ENCODE results near the gene GALNTL6.

Gene GALNTL6

DNA sequence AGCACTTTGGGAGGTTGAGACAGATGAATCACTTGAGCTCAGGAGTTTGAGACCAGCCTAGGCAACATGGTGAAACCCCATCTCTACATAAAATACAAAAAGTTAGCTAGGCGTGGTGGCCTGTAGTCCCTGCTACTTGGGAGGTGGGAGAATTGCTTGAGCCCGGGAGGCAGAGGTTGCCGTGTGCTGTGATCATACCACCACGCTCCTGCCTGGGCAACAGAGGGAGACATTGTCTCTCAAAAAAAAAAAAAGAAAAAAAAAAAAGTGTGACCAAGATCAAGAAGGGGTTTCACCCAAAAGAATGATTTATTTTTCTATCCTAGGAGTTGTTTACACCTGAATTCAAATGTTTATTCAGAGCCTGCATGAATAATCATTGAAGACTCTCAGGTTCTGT is 783.0 kb downstream of the GALNTL6 start:
- Histone ChIP-seq H3K4me1 (ENCODE audit: insufficient read depth, low read length, poor library complexity, severe bottlenecking) (no peaks in the 10 kb centered on the region), H3K79me2 (ENCODE audit: insufficient read depth, low read length) (no peaks in the 10 kb centered on the region), H3K9ac (ENCODE audit: low read depth, low read length, poor library complexity, severe bottlenecking) (no peak overlapping the region), H3K27me3 (ENCODE audit: insufficient read depth, low read length, poor library complexity, severe bottlenecking) (no peaks in the 10 kb centered on the region), H3K4me2 (ENCODE audit: low read depth, low read length, poor library complexity, severe bottlenecking) (no peak overlapping the region), H3K9me3 (ENCODE audit: insufficient read depth, low read depth, low read length) (no peaks in the 10 kb centered on the region), H3K9me2 (replicated peaks; ENCODE audit: low read depth, low read length) (no peaks in the 10 kb centered on the region), H2AFZ (ENCODE audit: low read length) (no peak overlapping the region), H3F3A (ENCODE audit: low read depth) (no peaks in the 10 kb centered on the region), H4K20me1 (ENCODE audit: insufficient read depth, low read length, poor library complexity, severe bottlenecking) (no peaks in the 10 kb centered on the region), H3K4me3 (ENCODE audit: low read length, poor library complexity, severe bottlenecking) (no peak overlapping the region), H3K36me3 (ENCODE audit: insufficient read depth, low read length) (no peaks in the 10 kb centered on the region)
- TF ChIP-seq, protein P1, sequence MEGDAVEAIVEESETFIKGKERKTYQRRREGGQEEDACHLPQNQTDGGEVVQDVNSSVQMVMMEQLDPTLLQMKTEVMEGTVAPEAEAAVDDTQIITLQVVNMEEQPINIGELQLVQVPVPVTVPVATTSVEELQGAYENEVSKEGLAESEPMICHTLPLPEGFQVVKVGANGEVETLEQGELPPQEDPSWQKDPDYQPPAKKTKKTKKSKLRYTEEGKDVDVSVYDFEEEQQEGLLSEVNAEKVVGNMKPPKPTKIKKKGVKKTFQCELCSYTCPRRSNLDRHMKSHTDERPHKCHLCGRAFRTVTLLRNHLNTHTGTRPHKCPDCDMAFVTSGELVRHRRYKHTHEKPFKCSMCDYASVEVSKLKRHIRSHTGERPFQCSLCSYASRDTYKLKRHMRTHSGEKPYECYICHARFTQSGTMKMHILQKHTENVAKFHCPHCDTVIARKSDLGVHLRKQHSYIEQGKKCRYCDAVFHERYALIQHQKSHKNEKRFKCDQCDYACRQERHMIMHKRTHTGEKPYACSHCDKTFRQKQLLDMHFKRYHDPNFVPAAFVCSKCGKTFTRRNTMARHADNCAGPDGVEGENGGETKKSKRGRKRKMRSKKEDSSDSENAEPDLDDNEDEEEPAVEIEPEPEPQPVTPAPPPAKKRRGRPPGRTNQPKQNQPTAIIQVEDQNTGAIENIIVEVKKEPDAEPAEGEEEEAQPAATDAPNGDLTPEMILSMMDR (conservative IDR thresholded peaks at IDR 0.05; ENCODE audit: low read length), result no peak
- no peak for TF ChIP-seq EZH2phosphoT487 (IDR thresholded peaks at IDR 0.05; ENCODE audit: borderline replicate concordance)

DNA sequence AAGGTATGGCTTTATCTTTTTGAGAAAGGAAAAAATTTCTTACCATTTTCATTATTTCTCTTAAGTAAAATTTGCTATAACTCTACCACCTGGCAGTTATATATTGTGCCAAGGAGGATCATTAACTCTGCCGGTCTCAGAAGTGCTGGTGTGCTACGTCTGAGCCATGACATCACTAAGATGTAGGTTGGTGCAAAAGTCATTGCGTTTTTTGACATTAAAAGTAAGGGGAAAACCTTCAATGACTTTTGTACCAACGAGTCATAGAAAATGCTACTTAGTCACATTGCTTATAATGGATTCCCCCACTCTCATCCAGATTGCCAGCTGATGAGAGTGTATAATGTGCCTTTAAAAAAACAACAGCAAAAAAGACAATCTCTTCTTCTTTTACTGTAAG is 786.4 kb downstream of the GALNTL6 start:
- Histone ChIP-seq H3K4me2 (ENCODE audit: low read depth, low read length, poor library complexity, severe bottlenecking) (no peak overlapping the region), H3K4me3 (ENCODE audit: low read length, poor library complexity, severe bottlenecking) (no peak overlapping the region), H2AFZ (ENCODE audit: low read length) (no peak overlapping the region), H3F3A (ENCODE audit: low read depth) (no peaks in the 10 kb centered on the region), H3K9me2 (replicated peaks; ENCODE audit: low read depth, low read length) (no peaks in the 10 kb centered on the region), H3K9me3 (ENCODE audit: insufficient read depth, low read depth, low read length) (no peaks in the 10 kb centered on the region), H3K9ac (ENCODE audit: low read depth, low read length, poor library complexity, severe bottlenecking) (no peak overlapping the region), H3K27me3 (ENCODE audit: insufficient read depth, low read length, poor library complexity, severe bottlenecking) (no peaks in the 10 kb centered on the region), H3K79me2 (ENCODE audit: insufficient read depth, low read length) (no peaks in the 10 kb centered on the region), H3K36me3 (ENCODE audit: insufficient read depth, low read length) (no peaks in the 10 kb centered on the region), H4K20me1 (ENCODE audit: insufficient read depth, low read length, poor library complexity, severe bottlenecking) (no peaks in the 10 kb centered on the region), H3K4me1 (ENCODE audit: insufficient read depth, low read length, poor library complexity, severe bottlenecking) (no peaks in the 10 kb centered on the region)
- TF ChIP-seq, protein P1 (conservative IDR thresholded peaks at IDR 0.05; ENCODE audit: low read length), result no peak
- TF ChIP-seq EZH2phosphoT487 (IDR thresholded peaks at IDR 0.05; ENCODE audit: borderline replicate concordance), result no peak

DNA sequence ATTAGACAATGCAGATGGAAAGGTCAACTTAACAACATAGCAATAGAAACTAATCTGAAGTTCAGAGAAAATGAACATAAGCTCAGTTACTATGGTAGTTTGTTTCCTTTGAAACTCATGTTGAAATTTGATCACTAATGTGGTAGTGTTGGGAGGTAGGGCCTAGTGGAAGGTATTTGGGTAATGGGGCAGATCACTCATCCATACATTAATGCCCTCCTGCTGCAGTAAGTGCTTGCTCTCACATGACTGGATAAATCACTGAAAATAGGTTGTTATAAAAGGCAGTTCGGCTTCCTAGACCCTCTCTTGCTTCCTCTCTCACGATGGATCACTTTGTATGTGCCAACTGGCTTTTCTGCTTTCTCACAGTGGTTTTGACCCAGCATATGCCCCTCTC is 788.0 kb downstream of the GALNTL6 start:
- TF ChIP-seq EZH2phosphoT487 (IDR thresholded peaks at IDR 0.05; ENCODE audit: borderline replicate concordance), result no peak
- Histone ChIP-seq H3K27me3 (ENCODE audit: insufficient read depth, low read length, poor library complexity, severe bottlenecking) (no peaks in the 10 kb centered on the region), H3K9ac (ENCODE audit: low read depth, low read length, poor library complexity, severe bottlenecking) (no peak overlapping the region), H3K4me1 (ENCODE audit: insufficient read depth, low read length, poor library complexity, severe bottlenecking) (no peaks in the 10 kb centered on the region), H3K9me2 (replicated peaks; ENCODE audit: low read depth, low read length) (no peaks in the 10 kb centered on the region), H3K36me3 (ENCODE audit: insufficient read depth, low read length) (no peaks in the 10 kb centered on the region), H3K79me2 (ENCODE audit: insufficient read depth, low read length) (no peaks in the 10 kb centered on the region), H3K4me3 (ENCODE audit: low read length, poor library complexity, severe bottlenecking) (no peak overlapping the region), H3K4me2 (ENCODE audit: low read depth, low read length, poor library complexity, severe bottlenecking) (no peak overlapping the region), H4K20me1 (ENCODE audit: insufficient read depth, low read length, poor library complexity, severe bottlenecking) (no peaks in the 10 kb centered on the region), H2AFZ (ENCODE audit: low read length) (no peak overlapping the region), H3F3A (ENCODE audit: low read depth) (no peaks in the 10 kb centered on the region), H3K9me3 (ENCODE audit: insufficient read depth, low read depth, low read length) (no peaks in the 10 kb centered on the region)

DNA sequence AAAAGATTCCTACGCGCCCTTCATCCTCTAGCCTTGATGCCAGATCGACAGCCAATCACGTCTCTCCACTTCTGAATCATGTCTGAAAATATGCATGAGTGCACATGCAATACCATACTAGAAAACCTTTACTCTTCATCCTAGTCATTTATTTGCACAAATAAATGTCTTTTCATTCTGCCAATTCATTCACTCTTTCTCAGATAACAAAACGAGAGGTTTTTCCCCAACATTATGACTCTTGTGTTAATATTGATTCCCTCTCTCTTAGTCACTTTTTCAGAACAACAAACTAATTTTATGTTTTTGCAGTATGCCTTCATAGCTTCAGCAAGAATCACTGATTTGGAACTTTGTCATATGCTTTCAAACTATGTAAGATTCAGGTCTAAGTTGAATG is 806.0 kb downstream of the GALNTL6 start:
- no peaks in the 10 kb centered on the region for H3K27me3 ChIP-seq (ENCODE audit: insufficient read depth, low read length, poor library complexity, severe bottlenecking)
- H3K9ac ChIP-seq (ENCODE audit: low read depth, low read length, poor library complexity, severe bottlenecking), result no peak overlapping the region
- H3K9me3 ChIP-seq (ENCODE audit: insufficient read depth, low read depth, low read length), result no peaks in the 10 kb centered on the region
- H3K79me2 ChIP-seq (ENCODE audit: insufficient read depth, low read length), result no peaks in the 10 kb centered on the region
- H2AFZ ChIP-seq (ENCODE audit: low read length), result no peak overlapping the region
- no peaks in the 10 kb centered on the region for H4K20me1 ChIP-seq (ENCODE audit: insufficient read depth, low read length, poor library complexity, severe bottlenecking)
- no peaks in the 10 kb centered on the region for H3K4me1 ChIP-seq (ENCODE audit: insufficient read depth, low read length, poor library complexity, severe bottlenecking)
- no peak overlapping the region for H3K4me2 ChIP-seq (ENCODE audit: low read depth, low read length, poor library complexity, severe bottlenecking)
- H3K4me3 ChIP-seq (ENCODE audit: low read length, poor library complexity, severe bottlenecking), result no peak overlapping the region
- H3K9me2 ChIP-seq (replicated peaks; ENCODE audit: low read depth, low read length), result no peaks in the 10 kb centered on the region
- no peaks in the 10 kb centered on the region for H3F3A ChIP-seq (ENCODE audit: low read depth)
- no peaks in the 10 kb centered on the region for H3K36me3 ChIP-seq (ENCODE audit: insufficient read depth, low read length)
- no peak for TF ChIP-seq EZH2phosphoT487 (IDR thresholded peaks at IDR 0.05; ENCODE audit: borderline replicate concordance)
- TF ChIP-seq, protein P1 (conservative IDR thresholded peaks at IDR 0.05; ENCODE audit: low read length), result no peak
